Endothelial cell (in vitro differentiated cells): ENCODE measurements around the gene ADIPOR2. TPM values are rescaled to one million over a fixed set of nuclear protein-coding genes. Genes with fewer than 3 reads are reported as not detected.
"Not testable (repeated sequence)": the region's sequence is repeated elsewhere in the genome, so short reads cannot be mapped to it uniquely, and the experiment has no call there.

Experiments
- DNase-seq: peaks from one replicate; pipeline ENCODE4 v3.0.0; 2021; ENCODE audit warnings: low spot score
- H3K27ac Mint-ChIP-seq: one replicate; pipeline ENCODE4 v1.8.0; 2021; ENCODE audit warnings: mixed read lengths, inconsistent platforms; ENCODE audit not compliant: unreplicated experiment
- H3K27me3 Mint-ChIP-seq: one replicate; pipeline ENCODE4 v1.8.0; 2021; ENCODE audit warnings: mild to moderate bottlenecking, moderate library complexity, mixed read lengths, inconsistent platforms; ENCODE audit not compliant: unreplicated experiment
- H3K36me3 Mint-ChIP-seq: one replicate; pipeline ENCODE4 v1.8.0; 2021; ENCODE audit warnings: mild to moderate bottlenecking, low read depth, mixed read lengths, inconsistent platforms; ENCODE audit not compliant: unreplicated experiment
- H3K4me1 Mint-ChIP-seq: one replicate; pipeline ENCODE4 v1.8.0; 2021; ENCODE audit warnings: mild to moderate bottlenecking, mixed read lengths, inconsistent platforms; ENCODE audit not compliant: unreplicated experiment
- H3K4me3 Mint-ChIP-seq: one replicate; pipeline ENCODE4 v1.8.0; 2021; ENCODE audit warnings: mild to moderate bottlenecking, mixed read lengths, inconsistent platforms; ENCODE audit not compliant: unreplicated experiment
- H3K9me3 Mint-ChIP-seq: one replicate; pipeline ENCODE4 v1.8.0; 2021; ENCODE audit warnings: mixed read lengths, inconsistent platforms; ENCODE audit not compliant: unreplicated experiment
- total RNA-seq: library from RNA; stranded (reverse); fragmentation: NEBNext Ultra II Directional; extraction: Animal tissue kit (Norgen Biotek cat#: 25700); gene quantifications from one replicate; pipeline ENCODE4 v1.2.1, GENCODE V29; 2021; ENCODE audit not compliant: unreplicated experiment
- TF ChIP-seq, protein P1 (sequence below): fragments of 200-600 bp; sonication (generic); IDR thresholded peaks from one replicate; pipeline ENCODE4 v1.5.0; 2021; ENCODE audit warnings: antibody characterized with exemption; ENCODE audit not compliant: unreplicated experiment

ADIPOR2 gene
- total RNA-seq, 1 donor from 2014 or later, result 41.8 TPM

DNA sequence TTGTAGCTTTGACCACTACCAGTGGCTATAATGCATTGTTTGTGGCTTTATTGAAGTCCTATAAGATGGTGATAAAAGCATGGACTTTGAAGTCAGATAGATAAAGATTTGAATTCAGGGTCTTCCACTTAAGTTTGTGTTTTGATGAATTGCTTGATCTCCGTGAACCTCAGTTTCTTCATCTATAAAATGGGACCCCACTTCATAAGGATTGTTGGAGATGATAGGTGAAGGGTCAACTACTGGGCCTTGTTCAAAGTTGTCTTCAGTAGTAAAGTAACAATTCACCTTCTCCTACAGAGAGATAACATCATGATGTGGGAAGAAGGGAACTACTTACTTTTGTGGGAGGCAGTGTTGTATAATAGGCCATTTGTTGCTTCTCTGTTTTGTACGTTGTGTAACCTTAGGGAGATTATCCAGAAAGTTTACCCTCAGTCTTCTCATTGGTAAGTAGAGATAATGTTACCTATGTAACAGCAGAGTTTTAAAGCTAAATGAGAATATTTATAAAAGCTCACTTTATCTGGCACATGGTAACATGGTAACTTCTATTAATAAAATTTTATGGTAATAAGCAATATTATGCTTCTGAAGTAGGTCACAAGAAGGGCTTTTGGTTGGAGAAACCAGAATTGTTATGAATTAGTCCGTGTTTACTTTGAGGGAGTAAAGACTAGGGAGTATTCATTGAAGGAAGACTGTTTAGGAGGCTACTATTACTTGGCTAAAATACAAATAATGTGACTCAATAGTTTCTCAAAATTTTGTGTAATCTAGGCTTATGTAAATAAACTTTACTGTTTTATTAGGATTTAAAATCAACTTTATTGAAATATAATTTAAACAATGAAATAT lies 15.1 kb downstream of the ADIPOR2 start:
- Mint-ChIP-seq H3K4me3 (no peak overlapping the region), H3K27ac (no peak overlapping the region), H3K27me3 (no peaks in the 10 kb centered on the region), H3K36me3 (no peaks in the 10 kb centered on the region), H3K9me3 (no peaks in the 10 kb centered on the region), H3K4me1 (peaks cover 5% of the 10 kb centered on the region)
- no peak for DNase-seq
- TF ChIP-seq, protein P1, sequence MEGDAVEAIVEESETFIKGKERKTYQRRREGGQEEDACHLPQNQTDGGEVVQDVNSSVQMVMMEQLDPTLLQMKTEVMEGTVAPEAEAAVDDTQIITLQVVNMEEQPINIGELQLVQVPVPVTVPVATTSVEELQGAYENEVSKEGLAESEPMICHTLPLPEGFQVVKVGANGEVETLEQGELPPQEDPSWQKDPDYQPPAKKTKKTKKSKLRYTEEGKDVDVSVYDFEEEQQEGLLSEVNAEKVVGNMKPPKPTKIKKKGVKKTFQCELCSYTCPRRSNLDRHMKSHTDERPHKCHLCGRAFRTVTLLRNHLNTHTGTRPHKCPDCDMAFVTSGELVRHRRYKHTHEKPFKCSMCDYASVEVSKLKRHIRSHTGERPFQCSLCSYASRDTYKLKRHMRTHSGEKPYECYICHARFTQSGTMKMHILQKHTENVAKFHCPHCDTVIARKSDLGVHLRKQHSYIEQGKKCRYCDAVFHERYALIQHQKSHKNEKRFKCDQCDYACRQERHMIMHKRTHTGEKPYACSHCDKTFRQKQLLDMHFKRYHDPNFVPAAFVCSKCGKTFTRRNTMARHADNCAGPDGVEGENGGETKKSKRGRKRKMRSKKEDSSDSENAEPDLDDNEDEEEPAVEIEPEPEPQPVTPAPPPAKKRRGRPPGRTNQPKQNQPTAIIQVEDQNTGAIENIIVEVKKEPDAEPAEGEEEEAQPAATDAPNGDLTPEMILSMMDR, result no peak

DNA sequence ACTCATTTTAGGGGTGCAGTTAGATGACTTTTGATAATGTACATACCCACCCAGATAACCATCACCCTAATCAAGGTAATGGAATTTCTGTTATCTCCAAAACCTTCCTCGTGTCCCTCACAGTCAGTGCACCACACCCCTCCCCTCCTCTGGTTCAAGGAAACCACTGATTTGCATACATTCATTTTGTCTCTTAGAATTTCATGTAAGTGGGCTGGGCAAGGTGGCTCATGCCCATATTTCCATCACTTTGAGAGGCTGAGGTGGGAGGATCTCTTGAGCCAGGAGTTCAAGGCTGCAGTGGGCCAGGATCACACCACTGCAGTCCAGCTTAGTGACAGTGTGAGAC lies 15.7 kb downstream of the ADIPOR2 start:
- Mint-ChIP-seq H3K4me3 (no peak overlapping the region), H3K36me3 (no peaks in the 10 kb centered on the region), H3K27ac (no peak overlapping the region), H3K27me3 (no peaks in the 10 kb centered on the region), H3K9me3 (no peaks in the 10 kb centered on the region), H3K4me1 (peaks cover 10% of the 10 kb centered on the region)
- DNase-seq, result no peak
- TF ChIP-seq, protein P1, result no peak

DNA sequence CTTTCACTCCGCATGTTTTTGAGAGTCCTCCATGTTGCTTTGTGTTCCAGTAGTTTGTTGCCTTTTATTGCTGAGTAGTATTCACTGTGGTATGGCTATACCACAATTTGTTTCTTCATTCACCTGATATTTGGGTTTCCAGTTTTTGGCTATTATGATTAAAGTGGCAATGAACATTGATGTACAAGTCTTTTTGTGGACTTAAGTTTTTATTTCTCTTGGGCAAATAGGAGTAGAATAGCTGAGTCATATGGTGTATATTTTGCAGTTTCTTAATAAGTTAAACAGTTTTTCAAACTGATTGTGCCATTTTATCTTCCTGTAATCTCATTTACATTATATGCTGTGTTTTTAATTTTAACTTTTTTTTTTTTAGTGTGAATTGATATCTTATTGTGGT lies 16.2 kb downstream of the ADIPOR2 start:
- Mint-ChIP-seq H3K27ac (no peak overlapping the region), H3K9me3 (no peaks in the 10 kb centered on the region), H3K4me1 (peaks cover 11% of the 10 kb centered on the region), H3K36me3 (no peaks in the 10 kb centered on the region), H3K27me3 (no peaks in the 10 kb centered on the region), H3K4me3 (no peak overlapping the region)
- TF ChIP-seq, protein P1, result no peak
- DNase-seq, result no peak

DNA sequence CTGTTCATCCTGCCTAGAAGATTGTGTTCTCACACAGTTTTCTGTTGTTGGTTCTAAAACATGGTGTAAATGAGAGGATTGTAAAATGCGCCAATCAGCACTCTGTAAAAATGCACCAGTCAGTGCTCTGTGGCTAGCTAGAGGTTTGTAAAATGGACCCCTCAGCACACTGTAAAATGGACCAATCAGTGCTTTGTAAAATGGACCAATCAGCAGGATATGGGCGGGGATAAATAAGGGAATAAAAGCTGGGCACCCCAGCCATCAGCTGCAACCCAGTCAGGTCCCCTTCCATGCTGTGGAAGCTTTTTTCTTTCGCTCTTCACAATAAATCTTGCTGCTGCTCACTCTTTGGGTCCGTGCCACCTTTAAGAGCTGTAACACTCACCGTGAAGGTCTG lies 19.1 kb downstream of the ADIPOR2 start:
- not testable (repeated sequence) for H3K27ac Mint-ChIP-seq, H3K4me3 Mint-ChIP-seq, DNase-seq, H3K4me1 Mint-ChIP-seq, H3K27me3 Mint-ChIP-seq, H3K9me3 Mint-ChIP-seq
- peaks cover 16% of the 10 kb centered on the region for H3K36me3 Mint-ChIP-seq

DNA sequence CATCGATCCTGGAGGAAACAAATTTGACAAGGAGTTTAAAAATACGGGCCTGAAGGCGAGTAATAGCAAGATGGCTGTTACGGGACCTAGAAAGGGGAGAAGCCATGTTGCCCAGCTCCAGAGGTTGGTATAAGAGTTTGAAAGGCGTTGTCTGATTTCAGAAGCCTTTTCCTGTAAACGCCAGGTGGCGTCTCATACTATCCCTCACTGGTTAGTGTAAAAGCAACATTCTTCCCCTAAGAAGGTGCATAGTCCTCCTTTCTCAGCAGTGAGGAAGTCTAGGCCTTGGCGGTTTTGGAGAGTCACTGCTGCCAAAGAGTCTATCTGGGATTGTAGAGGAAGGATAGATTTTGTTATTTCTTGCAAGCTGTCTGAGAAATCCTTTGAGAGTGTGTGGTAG lies 20.0 kb downstream of the ADIPOR2 start:
- not testable (repeated sequence) for H3K4me1 Mint-ChIP-seq, H3K27me3 Mint-ChIP-seq, H3K27ac Mint-ChIP-seq, H3K4me3 Mint-ChIP-seq, DNase-seq, H3K9me3 Mint-ChIP-seq
- H3K36me3 Mint-ChIP-seq, result peaks cover 19% of the 10 kb centered on the region

DNA sequence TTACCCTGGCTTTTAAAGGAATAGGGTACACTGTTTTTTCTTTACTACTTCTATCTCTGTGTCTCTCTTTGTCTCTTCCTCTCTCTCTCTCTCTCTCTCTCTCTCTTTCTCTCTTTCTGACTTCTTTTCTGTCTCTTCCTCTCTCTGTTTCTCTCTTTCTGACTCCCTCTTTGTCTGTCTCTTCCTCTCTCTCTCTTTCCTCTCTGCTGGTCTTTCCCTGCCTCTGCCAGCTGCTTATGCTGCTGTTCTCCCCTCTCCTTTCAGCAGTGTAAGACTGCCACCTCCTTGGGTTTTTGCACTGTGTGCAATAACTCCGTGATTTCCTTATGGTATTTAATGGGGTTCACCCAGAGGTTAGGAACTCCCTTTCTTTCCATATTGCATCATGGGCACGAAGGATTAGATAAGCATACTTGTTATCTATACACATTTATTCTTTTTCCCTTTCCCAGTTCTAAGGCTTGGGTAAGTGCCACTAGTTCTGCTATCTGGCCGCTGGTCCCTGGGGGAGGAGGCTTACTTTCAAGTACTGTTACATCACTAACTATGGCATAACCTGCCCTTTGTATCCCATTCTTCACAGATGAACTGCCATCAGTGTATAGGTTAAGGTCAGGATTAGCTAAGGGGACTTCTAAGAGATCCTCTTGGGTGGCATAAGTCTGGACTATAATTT lies 20.8 kb downstream of the ADIPOR2 start:
- H3K36me3 Mint-ChIP-seq, result peaks cover 21% of the 10 kb centered on the region
- H3K27me3 Mint-ChIP-seq, DNase-seq, H3K4me1 Mint-ChIP-seq, H3K4me3 Mint-ChIP-seq, H3K27ac Mint-ChIP-seq, H3K9me3 Mint-ChIP-seq: not testable (repeated sequence)

DNA sequence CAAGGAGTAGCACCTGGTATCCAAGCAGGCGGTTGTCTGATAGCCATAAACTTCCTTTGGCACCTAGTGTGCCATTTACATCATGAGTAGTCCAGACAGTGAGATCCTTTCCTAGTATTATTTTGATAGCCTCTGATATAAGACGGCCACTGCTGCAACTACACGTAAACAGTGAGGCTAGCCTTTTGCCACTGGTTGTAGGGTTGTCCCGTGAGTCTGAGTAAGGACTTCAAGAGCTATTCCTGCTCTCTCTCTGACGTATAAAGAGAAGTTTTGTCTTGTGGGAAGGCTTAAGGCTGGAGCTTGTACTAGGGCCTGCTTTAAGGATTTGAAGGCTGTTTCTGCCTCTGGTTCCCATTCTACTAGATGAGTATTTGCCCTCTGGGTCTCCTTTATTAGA lies 21.4 kb downstream of the ADIPOR2 start:
- not testable (repeated sequence) for H3K27me3 Mint-ChIP-seq, H3K4me1 Mint-ChIP-seq, H3K4me3 Mint-ChIP-seq, H3K9me3 Mint-ChIP-seq, DNase-seq, H3K27ac Mint-ChIP-seq
- peaks cover 21% of the 10 kb centered on the region for H3K36me3 Mint-ChIP-seq

DNA sequence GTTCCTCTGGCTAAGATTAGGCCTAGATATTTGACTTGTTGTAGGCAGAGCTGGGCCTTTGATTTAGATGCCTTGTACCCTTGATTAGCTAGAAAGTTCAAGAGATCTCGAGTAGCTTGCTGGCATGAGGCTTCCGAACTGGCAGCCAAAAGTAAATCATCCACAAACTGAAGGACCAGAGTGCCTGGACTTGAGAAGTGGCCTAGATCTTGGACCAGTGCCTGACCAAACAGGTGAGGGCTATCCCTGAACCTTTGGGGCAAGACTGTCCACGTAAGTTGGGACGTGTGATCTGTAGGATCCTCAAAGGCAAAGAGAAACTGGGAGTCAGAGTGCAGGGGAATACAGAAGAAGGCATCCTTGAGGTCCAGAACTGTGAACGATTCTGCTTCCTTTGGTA lies 22.0 kb downstream of the ADIPOR2 start:
- not testable (repeated sequence) for H3K9me3 Mint-ChIP-seq, DNase-seq, H3K27ac Mint-ChIP-seq, H3K27me3 Mint-ChIP-seq, H3K4me3 Mint-ChIP-seq, H3K4me1 Mint-ChIP-seq
- peaks cover 21% of the 10 kb centered on the region for H3K36me3 Mint-ChIP-seq

DNA sequence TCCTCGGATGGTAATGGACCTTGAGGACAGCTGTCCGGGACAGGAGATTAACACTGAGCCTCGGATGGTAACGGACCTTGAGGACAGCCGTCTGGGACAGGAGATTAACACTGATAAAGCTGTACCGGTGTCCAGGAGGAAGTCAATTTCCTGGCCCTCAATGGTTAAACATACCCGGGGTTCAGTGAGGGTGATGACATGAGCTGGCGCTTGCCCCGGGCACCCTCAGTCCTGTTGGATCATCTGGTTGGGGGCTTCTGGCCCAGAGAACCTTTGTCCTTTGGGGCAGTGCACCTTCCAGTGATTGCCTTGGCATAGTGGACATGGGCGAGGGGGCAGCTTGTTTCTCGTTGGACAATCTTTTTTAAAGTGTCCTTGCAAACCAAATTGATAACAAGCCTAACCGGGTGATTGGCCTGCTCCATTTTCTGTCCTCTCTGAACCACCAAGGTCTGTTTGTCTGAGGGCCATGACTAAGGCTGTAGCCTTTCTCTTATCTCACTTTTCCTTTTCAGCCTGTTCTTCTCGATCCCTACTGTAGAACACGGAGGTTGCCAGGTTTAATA lies 23.0 kb downstream of the ADIPOR2 start:
- H3K4me1 Mint-ChIP-seq, DNase-seq, H3K27ac Mint-ChIP-seq, H3K27me3 Mint-ChIP-seq, H3K9me3 Mint-ChIP-seq: not testable (repeated sequence)
- Mint-ChIP-seq H3K4me3 (peak overlapping the region; percentile 59), H3K36me3 (peaks cover 21% of the 10 kb centered on the region)
